HG03064 (cell line): ENCODE measurements around the gene SPAG17.

Experiments used
- ATAC-seq: cut with Tn5 transposase; IDR thresholded peaks from one replicate; pipeline ENCODE4 v1.9.1; 2021; ENCODE audit warnings: low read depth; ENCODE audit not compliant: unreplicated experiment

Gene SPAG17

GRCh38 chr1:118177998-118178397 lies 7.0 kb downstream of the SPAG17 start:
- ATAC-seq = no peak

GRCh38 chr1:118169016-118169415 lies 16.0 kb downstream of the SPAG17 start:
- no peak for ATAC-seq

GRCh38 chr1:118160806-118161205 lies 24.2 kb downstream of the SPAG17 start:
- ATAC-seq = no peak

GRCh38 chr1:118159569-118159968 lies 25.5 kb downstream of the SPAG17 start:
- no peak for ATAC-seq

- no peak for ATAC-seq
These were observed 26.1 kb downstream of the SPAG17 start for GRCh38 chr1:118158924-118159323.

- ATAC-seq = no peak
These were observed 27.5 kb downstream of the SPAG17 start for GRCh38 chr1:118157506-118157905.

GRCh38 chr1:118155106-118155505 lies 29.9 kb downstream of the SPAG17 start:
- no peak for ATAC-seq

- no peak for ATAC-seq
These were observed 30.8 kb downstream of the SPAG17 start for GRCh38 chr1:118154220-118154619.

GRCh38 chr1:118151312-118151937 lies 33.6 kb downstream of the SPAG17 start:
- no peak for ATAC-seq

- no peak for ATAC-seq
These were observed 35.2 kb downstream of the SPAG17 start for GRCh38 chr1:118149799-118150198.

GRCh38 chr1:118148034-118148433 lies 37.0 kb downstream of the SPAG17 start:
- ATAC-seq = no peak

- ATAC-seq = no peak
These were observed 37.5 kb downstream of the SPAG17 start for GRCh38 chr1:118147522-118147921.

GRCh38 chr1:118145721-118146120 lies 39.3 kb downstream of the SPAG17 start:
- ATAC-seq = no peak

GRCh38 chr1:118144684-118145083 lies 40.3 kb downstream of the SPAG17 start:
- no peak for ATAC-seq

- ATAC-seq = no peak
These were observed 41.2 kb downstream of the SPAG17 start for GRCh38 chr1:118143831-118144230.

- no peak for ATAC-seq
These were observed 41.9 kb downstream of the SPAG17 start for GRCh38 chr1:118143121-118143520.

- no peak for ATAC-seq
These were observed 42.5 kb downstream of the SPAG17 start for GRCh38 chr1:118142546-118142945.

GRCh38 chr1:118137900-118138299 lies 47.1 kb downstream of the SPAG17 start:
- no peak for ATAC-seq

- peak; percentile 100 for ATAC-seq
These were observed 48.7 kb downstream of the SPAG17 start for GRCh38 chr1:118136187-118136941.

- no peak for ATAC-seq
These were observed 53.0 kb downstream of the SPAG17 start for GRCh38 chr1:118132000-118132399.

- no peak for ATAC-seq
These were observed 56.3 kb downstream of the SPAG17 start for GRCh38 chr1:118128761-118129160.

- no peak for ATAC-seq
These were observed 61.0 kb downstream of the SPAG17 start for GRCh38 chr1:118124064-118124463.
